IMR-90 (cell line): ENCODE measurements around the gene SPECC1L. TPM values are rescaled to one million over a fixed set of nuclear protein-coding genes. Genes with fewer than 3 reads are reported as not detected.

ENCODE experiments used
- ATAC-seq: fragments of 200-7000 bp; cut with Tn5 transposase; 2 replicates; pipeline ENCODE4 v1.9.1; 2020; ENCODE audit warnings: low read depth, mild to moderate bottlenecking, moderate library complexity
- BruUV-seq: library from RNA; stranded (reverse); fragments of 400-500 nt; replicated peaks from 2 replicates; lab custom pipeline; 2021; lab: Mats Ljungman, UMichigan
- CTCF ChIA-PET: fragments of 300-600 bp; formaldehyde crosslinking; extraction: SDS; loops from one replicate; lab custom pipeline; 2021; ENCODE audit warnings: antibody characterized with exemption; lab: Yijun Ruan, JAX
- POLR2A ChIA-PET: fragments of 300-600 bp; sonication (Branson Sonifier 250); formaldehyde crosslinking; loops from one replicate; lab custom pipeline; 2022; ENCODE audit warnings: antibody characterized with exemption; ENCODE audit not compliant: unreplicated experiment; lab: Charles Lee
- DNase-seq: peaks from one replicate; pipeline ENCODE4 v3.0.0; 2013
- H2AFZ ChIP-seq: replicated peaks from 2 replicates; pipeline ENCODE3; 2013; ENCODE audit warnings: low read length, mild to moderate bottlenecking; ENCODE audit not compliant: poor library complexity
- H2AK5ac ChIP-seq: 2 replicates; pipeline ENCODE4 v1.6.1; 2013; ENCODE audit warnings: low read depth, low read length, inconsistent platforms
- H2AK9ac ChIP-seq: replicated peaks from 2 replicates; pipeline ENCODE3; 2013; ENCODE audit warnings: mild to moderate bottlenecking, low read depth, low read length, moderate library complexity; ENCODE audit not compliant: poor library complexity
- H2BK120ac ChIP-seq: 2 replicates; pipeline ENCODE4 v1.6.1; 2013; ENCODE audit warnings: low read depth, low read length, inconsistent platforms
- H2BK15ac ChIP-seq: 3 replicates; pipeline ENCODE4 v1.6.1; 2013; ENCODE audit warnings: low read depth, low read length, inconsistent platforms
- H2BK20ac ChIP-seq: 2 replicates; pipeline ENCODE4 v1.6.1; 2013; ENCODE audit warnings: low read depth, mild to moderate bottlenecking, inconsistent platforms, low read length, moderate library complexity
- H2BK5ac ChIP-seq: 2 replicates; pipeline ENCODE4 v1.6.1; 2013; ENCODE audit warnings: mild to moderate bottlenecking, low read depth, low read length, inconsistent platforms; ENCODE audit not compliant: poor library complexity, severe bottlenecking
- H3K14ac ChIP-seq: replicated peaks from 2 replicates; pipeline ENCODE4 v1.6.1; 2013; ENCODE audit warnings: low read depth, low read length, inconsistent platforms
- H3K18ac ChIP-seq: 2 replicates; pipeline ENCODE4 v1.6.1; 2013; ENCODE audit warnings: low read depth, low read length, control low read depth
- H3K23ac ChIP-seq: 2 replicates; pipeline ENCODE4 v1.6.1; 2013; ENCODE audit warnings: low read depth, low read length, inconsistent platforms
- H3K27ac ChIP-seq: 2 replicates; pipeline ENCODE4 v1.5.1; 2013; ENCODE audit warnings: mild to moderate bottlenecking, control low read depth, low read length; ENCODE audit not compliant: insufficient read depth
- H3K27me3 ChIP-seq: 2 replicates; pipeline ENCODE4 v1.6.1; 2013; ENCODE audit warnings: low read length; ENCODE audit not compliant: control insufficient read depth, insufficient read depth
- H3K36me3 ChIP-seq: 2 replicates; pipeline ENCODE4 v1.6.1; 2013; ENCODE audit warnings: low read length, mixed read lengths; ENCODE audit not compliant: control insufficient read depth, insufficient read depth
- H3K4ac ChIP-seq: 2 replicates; pipeline ENCODE4 v1.6.1; 2013; ENCODE audit warnings: low read depth, low read length, inconsistent platforms
- H3K4me1 ChIP-seq: 2 replicates; pipeline ENCODE4 v1.6.1; 2013; ENCODE audit warnings: low read length, mixed read lengths; ENCODE audit not compliant: control insufficient read depth, insufficient read depth
- H3K4me2 ChIP-seq: 2 replicates; pipeline ENCODE4 v1.6.1; 2013; ENCODE audit warnings: low read depth, mild to moderate bottlenecking, control low read depth, low read length, moderate library complexity
- H3K4me3 ChIP-seq: 2 replicates; pipeline ENCODE4 v1.5.1; 2013; ENCODE audit warnings: low read depth, mild to moderate bottlenecking, control low read depth, low read length, moderate library complexity; ENCODE audit not compliant: insufficient read depth
- H3K56ac ChIP-seq: 2 replicates; pipeline ENCODE4 v1.6.1; 2013; ENCODE audit warnings: low read length, inconsistent platforms; ENCODE audit not compliant: insufficient read depth; ENCODE audit errors: extremely low read depth
- H3K79me1 ChIP-seq, 2 experiments: 2 replicates each; pipeline ENCODE4 v1.6.1; 2013; ENCODE audit warnings: low read length in 2 of 2, inconsistent platforms in 1 of 2, low read depth in 1 of 2
- H3K9ac ChIP-seq: 2 replicates; pipeline ENCODE4 v1.6.1; 2013; ENCODE audit warnings: low read depth, low read length, control low read depth
- H3K9me1 ChIP-seq: 2 replicates; pipeline ENCODE4 v1.6.1; 2013; ENCODE audit warnings: low read length, inconsistent platforms; ENCODE audit not compliant: insufficient read depth
- H3K9me3 ChIP-seq: 2 replicates; pipeline ENCODE4 v1.6.1; 2013; ENCODE audit warnings: low read length; ENCODE audit not compliant: control insufficient read depth, insufficient read depth
- H4K20me1 ChIP-seq: 2 replicates; pipeline ENCODE4 v1.6.1; 2013; ENCODE audit warnings: low read length, inconsistent platforms; ENCODE audit not compliant: insufficient read depth
- H4K5ac ChIP-seq: 2 replicates; pipeline ENCODE4 v1.6.1; 2013; ENCODE audit warnings: mild to moderate bottlenecking, low read depth, low read length, control low read depth
- H4K8ac ChIP-seq, 2 experiments: 2 replicates each; pipeline ENCODE4 v1.6.1; 2013; ENCODE audit warnings: low read depth in 2 of 2, low read length in 2 of 2, control low read depth in 1 of 2, inconsistent platforms in 1 of 2
- H4K91ac ChIP-seq: 2 replicates; pipeline ENCODE4 v1.6.1; 2013; ENCODE audit warnings: low read depth, low read length, inconsistent platforms; ENCODE audit not compliant: insufficient read depth
- CHD1 ChIP-seq: IDR thresholded peaks from 2 replicates; pipeline ENCODE4 v1.6.1; 2012; ENCODE audit warnings: low read depth, low read length, improper control_type of control experiment
- FOS ChIP-seq: fragments of 150-350 bp; IDR thresholded peaks from 2 replicates; pipeline ENCODE4 v1.6.1; 2016; ENCODE audit warnings: low read depth, low read length
- MAFK ChIP-seq: IDR thresholded peaks from 2 replicates; pipeline ENCODE4 v1.6.1; 2012; ENCODE audit warnings: low read depth, low read length, improper control_type of control experiment
- MXI1 ChIP-seq: IDR thresholded peaks from 2 replicates; pipeline ENCODE4 v1.6.1; 2012; ENCODE audit warnings: low read depth, mild to moderate bottlenecking, low read length, moderate library complexity, borderline replicate concordance
- NFE2L2 ChIP-seq: fragments of 150-350 bp; IDR thresholded peaks from 2 replicates; pipeline ENCODE4 v1.6.1; 2016; ENCODE audit warnings: low read depth, mild to moderate bottlenecking, low read length
- POLR2A ChIP-seq: IDR thresholded peaks from 2 replicates; pipeline ENCODE4 v1.6.1; 2012; ENCODE audit warnings: mild to moderate bottlenecking, low read depth, low read length
- SMC3 ChIP-seq: fragments of 150-350 bp; IDR thresholded peaks from 2 replicates; pipeline ENCODE4 v1.6.1; 2016; ENCODE audit warnings: low read depth, mild to moderate bottlenecking, antibody characterized with exemption, low read length, moderate library complexity
- WGBS, 2 experiments: methylation state at CpG; one replicate each; pipeline versions ENCODE4 v1.1.5 to v1.1.7; 2013; ENCODE audit warnings: missing lambda C conversion rate in 2 of 2; ENCODE audit not compliant: insufficient read length in 1 of 2; ENCODE audit errors: extremely low coverage in 2 of 2; 5-methylcytosine and 5-hydroxymethylcytosine counted together
- dilution Hi-C: fragments of 300-500 bp; cut with HindIII; formaldehyde crosslinking; loops from one replicate; pipeline ENCODE4 v1.14.3; 2018; ENCODE audit warnings: low sequenced_read_pairs; ENCODE audit not compliant: unreplicated experiment
- in situ Hi-C: fragments of 300-500 bp; cut with MboI; formaldehyde crosslinking; loops from 3 replicates; pipeline ENCODE4 v1.14.3; 2019; ENCODE audit warnings: low sequenced_read_pairs, inconsistent platforms, mixed read lengths
- intact Hi-C: fragments of 100-400 bp; cut with micrococcal nuclease; formaldehyde crosslinking; loops from 2 replicates; pipeline ENCODE4 v1.10.0; 2022
- polyA plus RNA-seq, 3 experiments: library from polyadenylated mRNA; depleted of rRNA; stranded (reverse); fragments of >200 nt; gene quantifications; 2 replicates each; pipeline ENCODE4 v1.2.3, GENCODE V29; 2012; ENCODE audit warnings: low replicate concordance in 1 of 3
- total RNA-seq: library from RNA; depleted of rRNA; stranded (reverse); fragments of >200 nt; gene quantifications from 2 replicates; pipeline ENCODE4 v1.2.3, GENCODE V29; 2012

Gene SPECC1L
- total and polyA plus RNA-seq, 2 of the 4 experiments (the other 2 are of a cell fraction) = 18.7 to 44.1 TPM

GRCh38 chr22:24330636-24331035 is 60.0 kb downstream of the SPECC1L start:
- Histone ChIP-seq H3K9me1 (peaks cover 9% of the 10 kb centered on the region; the same call in 1 of the 2 replicates), H3K27ac (no peak overlapping the region), H3K4me1 (peaks cover 9% of the 10 kb centered on the region), H3K4me2 (no peak overlapping the region), H3K27me3 (no peaks in the 10 kb centered on the region), H3K56ac (no peak overlapping the region), H4K20me1 (peaks cover 22% of the 10 kb centered on the region), H2BK20ac (no peak overlapping the region), H2BK120ac (no peak overlapping the region), H2AFZ (no peak overlapping the region), H4K91ac (no peak overlapping the region), H4K5ac (no peak overlapping the region), H3K14ac (no peak overlapping the region), H4K8ac (no peak overlapping the region), H3K9me3 (no peaks in the 10 kb centered on the region), H3K4me3 (no peak overlapping the region), H3K9ac (no peak overlapping the region), H2BK5ac (no peak overlapping the region), H3K36me3 (peaks cover 31% of the 10 kb centered on the region), H3K18ac (no peak overlapping the region), H2BK15ac (no peak overlapping the region), H3K79me1 (peaks cover 21 to 51% of the 10 kb centered on the region in 2 experiments), H2AK9ac (no peak overlapping the region), H3K4ac (no peak overlapping the region), H2AK5ac (no peak overlapping the region), H3K23ac (no peak overlapping the region)
- in situ Hi-C loops (no loop called here), dilution Hi-C loops (no loop called here), intact Hi-C loops (no loop called here)
- BruUV-seq = no TSS peak
- ATAC-seq (no peak), DNase-seq (no peak)
- TF ChIP-seq NFE2L2 (no peak), MAFK (no peak), MXI1 (no peak), FOS (no peak), CHD1 (no peak), POLR2A (no peak), SMC3 (no peak)
- POLR2A ChIA-PET = no interaction called here
- no CpG with 5 or more reads among the region's 1 CpG for WGBS, 2 experiments
- CTCF ChIA-PET = no interaction called here
